Sigmoid colon (tissue), 4 donors: ENCODE results near the gene ZNF142.

Experiments
- CTCF ChIP-seq, 4 experiments: fragments of 450-650 bp in 3 of 4; fragments of 200-600 bp in 1 of 4; IDR thresholded peaks; one replicate each; pipeline ENCODE4 v1.5.1; 2016 to 2019; ENCODE audit warnings: antibody characterized with exemption in 4 of 4, mild to moderate bottlenecking in 3 of 4, moderate library complexity in 2 of 4
- EP300 ChIP-seq, 4 donors: sonication (generic); formaldehyde crosslinking; IDR thresholded peaks; one replicate each; pipeline ENCODE4 v1.6.1; 2017; ENCODE audit warnings: antibody characterized with exemption in 4 of 4
- POLR2A ChIP-seq, 2 donors: fragments of 450-650 bp; IDR thresholded peaks; one replicate each; pipeline ENCODE4 v1.6.1; 2016; ENCODE audit warnings: antibody characterized with exemption in 2 of 2, mild to moderate bottlenecking in 2 of 2, moderate library complexity in 2 of 2
- POLR2AphosphoS5 ChIP-seq, 4 donors: sonication (generic); formaldehyde crosslinking; IDR thresholded peaks; one replicate each; pipeline ENCODE4 v1.6.1; 2017; ENCODE audit warnings: antibody characterized with exemption in 4 of 4

- TF ChIP-seq CTCF (IDR thresholded peaks at IDR 0.05): no peak
- no peak for TF ChIP-seq POLR2A (IDR thresholded peaks at IDR 0.05)
- no peak for TF ChIP-seq POLR2AphosphoS5 (IDR thresholded peaks at IDR 0.05)
- TF ChIP-seq EP300 (IDR thresholded peaks at IDR 0.05): no peak
Measured at GRCh38 chr2:218701806-218702205, 42.4 kb upstream of the ZNF142 start.
